Stimulated activated CD4-positive, alpha-beta T cell treated with anti-CD3 and anti-CD28 coated beads, Interleukin-12 subunit alpha, Interleukin-12 subunit beta, amount 100 ng/mL, for 4 hours (primary cell): ENCODE measurements around the gene SERPINA3.
"Not testable (repeated sequence)": the region's sequence is repeated elsewhere in the genome, so short reads cannot be mapped to it uniquely, and the experiment has no call there.

Source experiments
- DNase-seq: peaks from one replicate; pipeline ENCODE4 v3.0.0-alpha.2; 2020

Gene SERPINA3

GRCh38 chr14:94612174-94612573 lies at the start of gene SERPINA3:
Gene SERPINA3, plus strand, starts transcription at chr14:94612391. Its CDS starts 2,051 bp downstream, at chr14:94614442.
- DNase-seq, result no peak

GRCh38 chr14:94562941-94563883 lies 49.0 kb upstream of the SERPINA3 start:
- no peak for DNase-seq

DNA sequence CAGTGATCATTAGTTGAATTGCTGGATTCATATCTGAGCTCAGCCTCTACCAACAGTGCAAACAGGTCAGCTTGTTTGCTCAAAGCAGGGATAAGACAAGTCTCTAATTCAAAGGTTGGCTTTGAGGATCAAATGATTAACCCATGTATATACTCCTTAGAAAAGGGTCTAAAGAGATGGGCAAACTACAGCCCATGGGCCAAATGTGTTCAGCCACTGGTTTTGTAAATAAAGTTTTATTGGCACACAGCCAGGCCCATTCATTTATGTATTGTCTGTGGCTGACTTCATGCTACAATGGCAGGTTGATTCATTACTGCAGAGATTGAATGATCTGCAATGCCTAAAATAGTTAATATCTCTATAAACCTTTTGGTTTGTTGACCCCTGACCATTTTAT lies 47.8 kb upstream of the SERPINA3 start:
- no peak for DNase-seq

DNA sequence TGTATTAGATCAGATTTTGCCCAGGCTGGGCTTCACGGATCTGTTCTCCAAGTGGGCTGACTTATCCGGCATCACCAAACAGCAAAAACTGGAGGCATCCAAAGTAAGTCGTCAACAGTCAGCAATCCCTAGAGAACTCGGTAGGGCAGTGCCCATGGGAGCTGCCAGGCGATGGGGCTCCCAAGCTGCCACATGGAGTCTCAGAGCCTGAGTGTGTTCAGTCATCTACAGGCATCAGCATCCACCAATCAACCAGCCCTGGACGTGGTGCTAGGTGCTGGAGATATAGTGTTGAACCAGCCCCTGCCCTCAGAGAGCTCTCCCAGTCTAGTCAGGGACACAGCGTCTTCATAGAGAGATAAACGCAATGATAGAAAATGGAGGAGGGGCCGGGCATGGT lies 44.0 kb upstream of the SERPINA3 start:
- no peak for DNase-seq

DNA sequence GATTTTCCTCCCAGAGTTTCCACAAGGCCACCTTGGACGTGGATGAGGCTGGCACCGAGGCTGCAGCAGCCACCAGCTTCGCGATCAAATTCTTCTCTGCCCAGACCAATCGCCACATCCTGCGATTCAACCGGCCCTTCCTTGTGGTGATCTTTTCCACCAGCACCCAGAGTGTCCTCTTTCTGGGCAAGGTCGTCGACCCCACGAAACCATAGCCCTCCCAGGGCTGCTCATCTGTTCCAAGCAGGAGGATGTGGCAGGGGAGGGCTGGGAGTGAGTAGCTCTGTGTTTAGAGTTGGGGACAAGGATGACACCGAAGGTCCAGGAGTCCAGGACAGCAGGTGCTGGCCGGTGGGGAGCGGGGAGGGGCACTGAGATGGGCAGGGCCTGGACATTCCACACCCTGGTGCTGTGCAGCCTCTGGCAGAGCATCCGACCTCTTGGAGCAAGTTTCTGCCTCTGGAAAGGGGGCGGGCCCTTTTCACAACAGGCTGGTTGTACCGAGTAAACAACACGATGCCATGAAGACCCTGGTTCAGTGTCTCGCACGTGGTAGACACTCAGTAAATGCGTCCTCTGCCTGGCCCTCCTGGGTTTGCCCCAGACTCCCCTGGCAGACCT lies 42.7 kb upstream of the SERPINA3 start:
- DNase-seq, result no peak

GRCh38 chr14:94570002-94570400 lies 42.2 kb upstream of the SERPINA3 start:
- DNase-seq, result no peak

- DNase-seq, result no peak
Measured at GRCh38 chr14:94570440-94570839, 41.8 kb upstream of the SERPINA3 start.

GRCh38 chr14:94571395-94571794 lies 40.8 kb upstream of the SERPINA3 start:
- DNase-seq, result no peak

- no peak for DNase-seq
Measured at GRCh38 chr14:94571950-94572349, 40.2 kb upstream of the SERPINA3 start.

- no peak for DNase-seq
Measured at GRCh38 chr14:94572637-94573303, 39.4 kb upstream of the SERPINA3 start.

- no peak for DNase-seq
Measured at GRCh38 chr14:94573475-94574277, 38.5 kb upstream of the SERPINA3 start.

- DNase-seq, result no peak
Measured at GRCh38 chr14:94574336-94574735, 37.9 kb upstream of the SERPINA3 start.

DNA sequence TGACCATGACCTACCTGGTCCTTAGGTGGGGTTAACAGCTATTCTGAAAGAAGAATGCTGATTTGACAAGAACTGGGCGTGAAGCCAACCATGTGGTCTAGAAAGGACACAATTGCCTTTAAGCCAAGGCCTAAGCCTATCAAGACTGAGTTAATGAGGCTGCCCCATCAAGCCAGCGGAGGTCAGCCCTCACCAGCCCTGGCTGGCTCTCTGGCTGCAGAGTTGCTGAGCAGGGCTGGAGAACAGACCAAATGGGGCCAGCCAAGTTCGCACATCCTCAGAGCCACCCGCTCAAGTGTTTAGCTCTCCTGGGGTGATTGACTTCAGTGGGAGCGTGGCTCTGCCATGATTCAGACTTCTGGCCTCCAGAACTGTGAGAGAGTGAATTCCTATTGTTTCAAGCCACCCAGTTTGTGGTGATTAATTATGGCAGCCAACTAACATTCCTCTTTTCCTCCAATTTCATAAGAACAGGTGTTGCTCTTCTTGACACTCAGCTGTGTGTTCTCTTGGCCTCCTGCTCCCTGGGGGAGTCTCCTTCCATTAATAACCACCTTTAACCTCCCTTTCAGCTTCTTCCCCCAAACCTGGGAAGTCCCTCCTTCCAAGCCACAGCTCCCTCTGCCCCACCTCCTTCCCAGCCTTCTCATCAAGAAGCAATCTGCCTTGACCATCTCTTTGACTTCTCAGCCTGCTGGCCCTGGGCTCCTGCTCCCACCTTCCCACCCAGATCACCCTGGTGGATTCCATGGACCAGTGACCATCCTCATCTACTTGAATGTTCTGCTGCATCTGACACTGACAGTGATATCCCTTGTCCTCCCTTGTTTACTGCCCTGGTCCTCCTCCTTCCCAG lies 36.2 kb upstream of the SERPINA3 start:
- DNase-seq, result no peak

DNA sequence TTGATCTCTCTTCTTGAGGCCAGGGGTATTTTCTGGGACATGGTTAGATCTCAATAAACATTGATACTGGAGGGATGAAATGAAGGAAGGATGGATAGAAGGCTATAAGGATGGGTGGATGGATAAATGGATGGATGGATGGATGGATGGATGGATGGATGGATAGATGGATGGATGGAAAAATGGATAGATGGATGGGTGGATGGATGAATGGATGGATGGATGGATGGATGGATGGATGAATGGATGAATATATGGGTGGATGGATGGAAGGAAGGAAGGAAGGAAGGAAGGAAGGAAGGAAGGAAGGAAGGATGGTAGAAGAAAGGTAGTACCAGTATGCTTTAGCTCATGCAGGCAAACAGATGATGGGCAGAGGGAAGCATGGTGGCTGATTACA lies 34.7 kb upstream of the SERPINA3 start:
- not testable (repeated sequence) for DNase-seq

- DNase-seq, result no peak
Measured at GRCh38 chr14:94578712-94579111, 33.5 kb upstream of the SERPINA3 start.

DNA sequence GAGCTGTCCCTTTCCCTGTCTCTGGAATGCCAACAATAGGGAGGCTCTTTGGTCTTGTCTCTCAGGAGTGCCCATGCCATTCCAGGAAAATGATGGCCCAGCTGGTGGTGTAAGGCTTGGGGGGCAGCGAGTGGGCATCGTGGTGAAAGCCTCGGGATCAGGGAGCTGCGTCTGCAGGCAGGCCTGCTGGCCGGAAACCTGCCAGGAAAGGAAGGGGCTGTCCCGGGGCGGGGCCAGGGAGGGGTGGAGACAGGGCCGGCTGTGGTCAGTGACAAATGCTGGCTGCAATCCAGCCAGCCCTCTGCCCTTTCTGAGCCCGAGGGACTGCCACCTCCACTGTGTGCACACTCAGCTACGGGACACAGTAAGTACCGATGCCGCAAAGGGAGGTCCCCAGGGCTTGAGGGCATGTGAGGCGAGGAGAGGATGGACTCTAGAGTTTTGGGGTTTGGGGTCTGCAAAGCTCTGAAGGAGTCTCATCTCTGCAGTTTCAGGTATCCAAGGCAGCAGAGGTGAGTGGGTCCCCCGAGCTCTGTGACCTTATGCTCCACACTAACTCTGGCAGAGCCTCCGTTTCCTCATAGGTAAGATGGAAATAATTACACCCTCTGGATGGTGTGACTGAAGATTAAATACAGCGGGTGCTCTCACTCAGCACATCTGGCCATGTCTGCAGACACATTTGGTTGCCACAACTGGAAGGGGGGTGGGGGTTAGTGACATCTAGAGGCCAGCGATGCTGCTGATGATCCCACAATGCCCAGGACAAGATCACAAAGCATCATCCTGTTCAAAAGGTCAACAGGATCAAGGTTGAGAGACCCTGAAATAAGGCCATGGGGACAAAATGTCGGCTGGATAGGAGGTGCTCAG lies 30.8 kb upstream of the SERPINA3 start, which contains the start of gene SERPINA5:
Gene SERPINA5 (plus strand): TSS at position 300 of the 873 bp plus-strand sequence. CDS start 5,937 bp downstream, outside the sequence.
- DNase-seq, result no peak

DNA sequence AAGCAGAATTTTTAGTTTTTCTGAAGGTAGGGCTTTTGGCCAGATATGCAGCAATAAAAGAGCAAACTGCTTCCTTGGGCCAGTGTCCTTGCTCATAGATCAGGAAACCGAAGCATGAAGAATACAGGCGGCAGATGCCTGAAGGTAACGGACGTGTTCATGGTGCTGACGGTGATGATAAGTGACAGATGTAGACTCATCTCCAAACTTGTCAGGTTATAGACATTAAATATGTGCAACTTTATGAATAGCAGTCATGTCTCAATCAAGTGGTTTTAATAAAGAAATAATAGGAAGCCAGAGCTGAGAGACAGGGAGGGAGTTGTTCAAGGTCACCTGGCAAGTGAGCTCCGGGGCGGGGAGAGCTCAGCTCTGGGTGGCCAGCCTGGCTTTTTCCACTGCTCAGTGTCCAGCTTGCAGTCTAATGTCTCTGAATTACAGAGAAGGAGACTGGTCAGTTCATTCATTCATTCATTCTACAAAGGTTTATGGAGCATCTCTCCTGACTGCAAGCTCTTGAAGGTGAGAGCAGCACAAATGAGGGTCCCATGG lies 29.9 kb upstream of the SERPINA3 start:
- DNase-seq, result no peak

- DNase-seq, result no peak
Measured at GRCh38 chr14:94582851-94583250, 29.3 kb upstream of the SERPINA3 start.

GRCh38 chr14:94583557-94583956 lies 28.6 kb upstream of the SERPINA3 start:
- DNase-seq, result no peak

GRCh38 chr14:94584591-94585280 lies 27.5 kb upstream of the SERPINA3 start:
- DNase-seq, result no peak
